A549 (cell line): ENCODE results near the gene ARL8B.

Experiments
- CHD2 ChIP-seq: fragments of 150-350 bp; IDR thresholded peaks from 2 replicates; pipeline ENCODE4 v1.6.1; 2014; ENCODE audit warnings: low read length; ENCODE audit not compliant: partially characterized antibody
- RFX5 ChIP-seq: fragments of 450-650 bp; IDR thresholded peaks from 2 replicates; pipeline ENCODE4 v1.7.1; 2014; ENCODE audit warnings: antibody characterized with exemption, mild to moderate bottlenecking, moderate library complexity
- SMC3 ChIP-seq: fragments of >200 bp; sonication (Bioruptor Twin); formaldehyde crosslinking; IDR thresholded peaks from 3 replicates; pipeline ENCODE4 v1.6.1; 2018; ENCODE audit warnings: inconsistent platforms
- TF ChIP-seq, protein P1 (sequence below): fragments of >200 bp; sonication (Bioruptor Twin); formaldehyde crosslinking; IDR thresholded peaks from 3 replicates; pipeline ENCODE4 v1.6.1; 2016

- TF ChIP-seq CHD2 (no peak), SMC3 (no peak), RFX5 (no peak)
- TF ChIP-seq, protein P1, sequence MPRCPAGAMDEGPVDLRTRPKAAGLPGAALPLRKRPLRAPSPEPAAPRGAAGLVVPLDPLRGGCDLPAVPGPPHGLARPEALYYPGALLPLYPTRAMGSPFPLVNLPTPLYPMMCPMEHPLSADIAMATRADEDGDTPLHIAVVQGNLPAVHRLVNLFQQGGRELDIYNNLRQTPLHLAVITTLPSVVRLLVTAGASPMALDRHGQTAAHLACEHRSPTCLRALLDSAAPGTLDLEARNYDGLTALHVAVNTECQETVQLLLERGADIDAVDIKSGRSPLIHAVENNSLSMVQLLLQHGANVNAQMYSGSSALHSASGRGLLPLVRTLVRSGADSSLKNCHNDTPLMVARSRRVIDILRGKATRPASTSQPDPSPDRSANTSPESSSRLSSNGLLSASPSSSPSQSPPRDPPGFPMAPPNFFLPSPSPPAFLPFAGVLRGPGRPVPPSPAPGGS = no peak
Observed at GRCh38 chr3:5140839-5141238, 18.7 kb downstream of the ARL8B start.
